Dedifferentiated amniotic fluid mesenchymal stem cell (primary cell): Measurements from ENCODE around the gene ELP6.

Experiments used
- DNase-seq: peaks from one replicate; pipeline ENCODE4 v3.0.0-alpha.2; 2016; ENCODE audit errors: extremely low spot score

The ELP6 gene, protein sequence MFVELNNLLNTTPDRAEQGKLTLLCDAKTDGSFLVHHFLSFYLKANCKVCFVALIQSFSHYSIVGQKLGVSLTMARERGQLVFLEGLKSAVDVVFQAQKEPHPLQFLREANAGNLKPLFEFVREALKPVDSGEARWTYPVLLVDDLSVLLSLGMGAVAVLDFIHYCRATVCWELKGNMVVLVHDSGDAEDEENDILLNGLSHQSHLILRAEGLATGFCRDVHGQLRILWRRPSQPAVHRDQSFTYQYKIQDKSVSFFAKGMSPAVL

DNA sequence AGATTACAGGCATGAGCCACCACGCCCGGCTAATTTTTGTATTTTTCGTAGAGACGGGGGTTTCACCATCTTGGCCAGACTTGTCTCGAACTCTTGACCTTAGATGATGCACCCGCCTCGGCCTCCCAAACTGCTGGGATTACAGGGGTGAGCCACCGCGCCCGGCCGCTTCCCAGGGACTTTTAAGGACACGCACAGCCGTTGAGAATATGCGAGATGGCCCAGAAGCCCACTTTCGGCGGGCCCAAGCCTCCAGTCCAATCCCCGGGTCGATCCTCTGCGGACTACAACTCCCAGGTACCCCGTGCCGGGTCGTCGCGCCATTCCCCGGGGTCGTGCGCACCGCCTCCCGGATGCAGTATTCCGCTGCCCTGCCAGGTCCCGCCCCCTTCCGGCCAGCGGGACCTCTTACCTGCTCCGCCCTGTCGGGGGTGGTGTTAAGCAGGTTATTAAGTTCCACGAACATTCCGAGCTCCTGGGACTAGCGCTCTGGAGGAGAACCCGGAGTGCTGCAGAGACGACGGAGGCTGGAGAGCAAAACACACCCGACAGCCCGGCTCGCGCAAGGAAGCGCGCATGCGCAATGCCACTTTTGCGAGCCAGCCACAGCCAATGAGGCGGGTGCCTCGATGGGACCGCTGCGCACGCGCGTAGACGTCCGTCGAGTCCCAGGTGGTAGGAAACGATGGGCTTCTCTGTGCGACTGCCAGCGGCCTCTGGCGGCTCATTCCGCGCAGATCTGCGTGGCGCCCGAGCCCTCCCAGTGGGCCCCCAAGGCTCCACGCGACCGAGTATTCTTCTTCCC, at the start of gene ELP6:
Gene ELP6, minus strand, starts transcription at position 588 of the 805 bp plus-strand sequence. Its CDS starts 122 bp downstream, at position 466.
- DNase-seq = peak; percentile 92

DNA sequence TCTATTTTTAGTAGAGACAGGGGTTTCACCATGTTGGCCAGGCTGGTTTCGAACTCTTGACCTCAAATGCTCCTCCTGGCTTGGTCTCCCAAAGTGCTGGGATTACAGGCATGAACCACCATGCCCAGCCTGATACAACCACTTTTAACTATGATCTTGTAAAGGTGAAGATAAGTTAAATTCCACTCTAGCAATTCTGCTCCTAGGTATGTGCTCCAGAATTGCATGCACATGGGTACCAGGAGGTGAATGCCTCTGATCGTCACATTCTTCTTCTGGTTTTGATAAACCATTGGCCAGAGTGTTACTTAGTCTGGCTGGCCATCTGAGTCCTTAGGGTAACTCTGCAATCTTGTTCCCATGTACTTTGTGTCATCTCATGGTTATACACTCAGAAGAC, 42.8 kb upstream of the ELP6 start:
- no peak for DNase-seq

DNA sequence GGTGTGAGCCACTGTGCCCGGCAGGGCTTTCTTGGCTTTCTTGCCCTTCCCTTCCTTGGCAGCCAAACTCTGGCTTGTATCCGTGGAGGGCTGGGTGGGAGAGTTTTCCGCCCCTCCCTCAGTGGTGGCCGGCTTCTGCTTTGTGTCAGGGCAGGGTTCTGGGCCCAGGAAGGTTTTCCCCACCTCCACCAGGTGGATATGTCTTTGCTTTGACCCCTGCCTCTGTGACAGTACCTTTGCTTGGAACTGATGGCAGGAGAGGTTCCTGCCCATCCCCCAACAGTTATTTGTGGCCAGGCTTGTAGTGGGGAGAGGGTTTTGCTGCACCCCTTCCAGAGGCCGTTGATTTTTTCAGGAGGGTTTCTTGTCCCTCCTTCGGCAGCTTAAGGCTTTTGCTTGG, 40.8 kb upstream of the ELP6 start:
- no peak for DNase-seq

DNA sequence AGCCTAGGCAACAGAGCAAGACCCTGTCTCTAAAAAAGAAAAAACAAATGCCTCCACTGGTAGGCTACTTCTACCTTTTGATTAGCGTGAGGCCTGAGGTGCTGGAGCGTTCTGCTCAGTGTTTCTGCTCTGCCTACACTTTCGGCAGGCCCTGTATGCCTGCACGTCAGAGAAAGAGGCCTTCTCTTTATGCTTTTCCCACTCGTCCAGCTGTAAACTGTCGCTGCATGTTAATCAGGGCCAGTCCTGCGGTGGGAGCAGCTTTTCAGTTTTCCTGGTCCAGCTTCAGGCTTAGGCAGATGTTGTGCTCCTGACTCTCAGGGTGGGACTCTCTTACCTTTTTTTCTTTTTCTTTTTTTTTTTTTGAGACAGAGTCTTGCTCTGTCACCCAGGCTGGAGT, 39.9 kb upstream of the ELP6 start:
- DNase-seq = no peak

DNA sequence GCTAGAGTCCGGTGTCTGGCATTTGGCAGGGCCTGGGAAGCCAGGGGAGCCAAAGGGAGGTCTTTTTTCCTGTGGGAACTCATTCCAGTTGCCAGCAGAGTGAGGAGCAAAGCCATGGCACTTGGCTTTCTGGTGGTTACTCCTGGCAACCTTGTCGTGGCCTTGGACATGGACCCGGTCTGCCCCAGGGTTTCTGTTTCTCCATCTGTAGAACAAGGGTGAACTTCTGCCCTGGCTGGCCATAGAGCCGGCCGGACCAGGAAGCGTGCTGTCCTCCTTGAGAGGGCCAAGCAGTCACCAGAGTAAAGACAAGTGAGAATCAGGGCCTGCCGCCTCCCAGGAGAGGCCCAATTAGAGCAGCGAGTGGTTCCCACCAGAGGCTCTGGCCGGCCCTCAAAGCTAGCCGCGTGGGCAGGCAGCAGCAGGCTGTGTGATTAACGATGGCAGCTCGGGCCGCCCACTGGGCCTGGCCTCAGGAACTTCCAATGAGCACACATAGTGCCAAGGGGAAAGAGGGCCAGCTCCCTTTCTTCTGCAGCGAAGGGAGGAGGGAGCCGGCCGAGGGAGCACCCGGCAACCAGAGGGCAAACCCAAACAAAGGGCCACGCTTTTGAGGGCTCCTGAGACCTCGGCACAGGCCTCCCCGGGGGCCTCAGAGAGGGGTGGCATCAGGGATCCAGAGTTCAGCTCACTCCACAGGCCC, 29.1 kb upstream of the ELP6 start:
- DNase-seq = no peak

DNA sequence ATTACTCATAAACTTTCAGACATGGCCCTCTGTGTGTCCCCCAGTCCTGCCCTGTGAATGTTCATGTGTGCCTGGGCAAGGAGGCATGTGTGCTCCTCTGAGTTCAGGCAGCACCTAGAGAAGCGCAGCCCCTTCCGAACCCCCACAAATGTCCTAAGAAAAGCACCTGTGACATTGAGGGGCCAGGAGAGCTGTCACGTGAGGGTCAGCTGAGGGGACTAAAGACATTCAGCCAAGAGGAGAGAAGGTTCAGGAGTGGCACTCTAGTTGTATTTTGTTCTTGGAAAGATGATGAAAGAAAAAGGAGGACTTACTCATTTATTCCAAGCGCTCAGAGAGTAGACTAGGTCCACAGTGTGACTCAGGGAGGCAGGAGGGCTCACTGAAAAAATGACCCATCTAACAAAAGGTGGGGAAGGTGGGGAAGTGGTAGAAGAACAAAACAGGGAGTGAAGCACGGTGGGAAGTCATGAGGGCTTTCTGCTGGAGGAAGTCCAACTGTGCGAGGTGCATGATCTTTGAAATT, 28.1 kb upstream of the ELP6 start:
- DNase-seq = no peak

DNA sequence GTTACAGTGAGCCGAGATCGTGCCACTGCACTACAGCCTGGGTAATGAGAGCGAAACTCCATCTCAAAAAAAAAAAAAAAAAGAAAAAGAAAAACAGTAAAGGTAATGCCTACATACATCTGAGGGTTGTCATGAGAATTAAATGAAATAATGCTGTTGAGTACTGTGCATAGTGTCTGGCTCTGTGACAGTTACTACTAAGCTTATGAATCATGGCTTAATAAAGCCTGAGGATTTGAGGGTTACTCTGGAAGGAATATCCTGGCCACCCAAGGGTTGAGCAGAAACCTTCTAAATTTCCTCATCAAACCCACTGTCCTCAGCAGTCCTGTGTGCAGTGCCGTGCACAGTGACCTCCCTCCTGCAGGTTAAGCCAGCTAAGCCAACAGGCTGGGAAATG, 26.8 kb upstream of the ELP6 start:
- DNase-seq = no peak

DNA sequence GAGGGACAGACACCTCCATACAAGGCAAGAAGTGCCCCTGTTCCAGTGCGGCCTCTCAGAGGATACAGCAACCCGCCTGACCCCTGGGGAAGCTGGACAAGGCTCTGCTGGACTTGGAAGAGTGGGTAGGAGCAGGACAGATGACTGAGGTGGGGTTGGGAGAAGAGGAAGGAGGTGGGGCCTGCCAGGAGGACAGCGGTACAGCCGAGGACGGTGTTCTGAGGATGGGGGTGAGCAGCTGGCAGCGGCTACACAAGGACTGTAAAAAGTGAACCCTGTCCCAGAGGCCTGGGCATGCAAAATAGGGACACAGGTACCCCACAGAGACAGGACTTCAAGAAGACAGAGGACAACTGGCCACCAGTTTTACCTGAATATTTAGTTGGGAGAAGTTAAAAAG, 23.5 kb upstream of the ELP6 start:
- DNase-seq = no peak

DNA sequence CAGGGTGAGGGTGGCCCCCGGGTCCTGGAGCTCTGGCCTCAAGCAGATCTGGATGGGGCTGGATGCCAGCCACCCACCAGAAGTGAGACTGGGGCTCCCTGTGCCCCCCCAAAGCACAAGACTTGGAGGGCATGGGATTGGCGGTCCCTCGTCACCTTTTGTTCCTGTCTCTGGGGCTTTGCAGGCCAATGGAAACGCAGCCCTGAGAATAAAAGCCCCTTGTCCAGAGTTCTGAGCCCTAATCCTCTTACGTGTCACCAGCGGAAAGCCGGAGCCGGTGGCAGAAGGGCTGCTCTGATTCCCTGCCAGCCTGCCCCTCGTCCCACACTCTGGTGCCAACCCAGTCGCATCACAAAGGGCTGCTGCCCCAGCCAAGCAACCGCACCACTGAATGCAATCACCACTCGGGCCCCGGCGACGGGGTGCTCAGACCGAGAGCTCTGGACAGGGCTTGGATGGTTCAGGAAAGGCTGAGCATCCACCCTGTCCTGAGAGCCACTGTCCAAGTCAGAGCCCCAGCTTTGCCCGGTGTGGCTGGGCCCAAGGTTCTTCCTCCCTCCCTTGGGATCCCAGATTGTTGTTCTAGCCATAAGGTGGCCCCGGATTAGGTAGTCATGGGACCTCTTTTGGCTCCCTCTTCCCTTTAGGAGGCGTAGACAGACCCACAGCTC, 22.8 kb upstream of the ELP6 start:
- no peak for DNase-seq

DNA sequence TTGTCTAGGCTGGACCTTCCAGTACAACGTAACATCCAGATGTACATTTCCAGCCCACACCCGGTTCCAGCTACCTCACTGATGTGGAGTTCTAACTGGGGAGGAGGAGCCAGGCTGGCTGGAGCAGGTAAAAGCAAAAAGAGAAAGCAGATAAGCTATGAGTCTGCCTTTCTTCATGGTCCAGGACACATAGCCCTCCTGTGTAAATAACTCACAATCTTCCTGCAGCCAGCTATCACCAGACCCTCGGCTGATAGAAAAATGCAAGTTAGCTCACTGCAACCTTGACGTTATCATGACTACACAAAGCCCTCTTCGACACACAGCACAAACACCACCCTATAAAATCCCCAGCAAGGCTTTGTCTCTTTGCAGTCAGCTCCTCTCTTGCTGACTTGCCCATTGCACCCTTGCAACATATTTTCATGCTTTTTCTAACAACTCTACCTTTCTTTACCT, 20.5 kb upstream of the ELP6 start:
- DNase-seq = no peak

DNA sequence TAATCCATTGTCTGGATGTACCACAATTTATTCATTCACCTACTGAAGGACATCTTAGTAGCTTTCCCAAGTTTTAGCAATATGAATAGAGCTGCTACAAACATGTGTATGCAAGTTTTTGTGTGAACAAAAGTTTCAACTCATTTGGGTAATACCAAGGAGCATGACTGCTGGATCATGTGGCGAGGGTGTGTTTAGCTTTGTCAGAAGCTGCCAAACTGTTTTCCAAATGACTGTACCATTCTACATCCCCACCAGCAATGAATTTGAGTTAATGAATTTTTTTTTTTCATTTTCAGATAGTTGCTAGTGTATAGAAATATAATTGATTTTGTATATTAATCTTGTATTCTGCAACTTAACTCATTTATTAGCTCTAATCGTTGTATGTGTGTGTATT, 20.0 kb upstream of the ELP6 start:
- DNase-seq = no peak

DNA sequence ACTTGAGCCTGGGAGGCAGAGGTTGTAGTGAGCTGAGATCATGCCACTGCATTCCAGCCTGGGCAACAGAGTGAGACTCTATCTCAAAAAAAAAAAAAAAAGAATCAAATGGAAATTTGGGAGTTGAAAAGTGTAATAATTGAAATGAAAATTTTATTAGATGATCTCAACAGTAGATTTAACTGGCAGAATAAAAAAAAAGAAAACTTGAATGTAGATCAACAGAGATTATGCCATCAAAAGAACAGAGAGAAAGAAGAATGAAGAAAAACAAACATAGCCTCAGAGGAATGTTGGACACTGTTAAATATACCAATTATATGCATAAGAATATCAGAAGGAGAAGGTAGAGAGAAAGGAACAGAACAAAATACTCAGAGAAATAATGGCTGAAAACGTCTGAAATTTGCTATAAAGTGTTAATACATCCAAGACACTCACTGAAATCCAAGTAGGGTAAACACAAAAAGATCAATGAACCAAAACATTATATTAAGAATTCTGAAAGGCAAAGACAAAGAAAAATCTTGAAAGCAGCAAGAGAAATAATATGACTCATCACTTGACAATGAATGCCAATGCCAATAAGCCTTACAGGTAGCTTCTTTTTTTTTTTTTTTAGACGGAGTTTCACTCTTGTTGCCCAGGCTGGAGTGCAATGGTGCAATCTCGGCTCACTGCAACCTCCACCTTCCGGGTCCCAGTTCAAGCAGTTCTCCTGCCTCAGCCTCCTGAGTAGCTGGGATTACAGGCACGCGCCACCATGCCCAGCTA, 14.6 kb upstream of the ELP6 start:
- DNase-seq = no peak

DNA sequence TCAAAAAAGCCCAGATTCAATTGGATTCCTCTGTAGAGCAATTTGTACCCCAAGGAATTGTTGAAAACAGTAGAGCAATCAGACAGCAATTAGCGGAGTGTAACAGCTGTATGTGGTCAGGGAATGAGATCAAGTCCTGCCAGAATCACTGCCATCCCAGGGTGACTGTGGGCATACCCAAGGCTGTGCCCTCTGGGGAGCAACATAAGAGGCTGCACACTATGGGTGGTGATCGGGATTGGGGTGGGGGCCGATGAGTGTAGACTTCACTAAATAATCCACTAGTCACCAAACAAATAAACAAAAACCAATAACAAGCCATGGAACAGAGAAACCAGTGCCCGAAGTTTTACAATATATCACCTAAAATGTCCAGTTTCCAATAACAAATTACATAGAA, 12.1 kb upstream of the ELP6 start:
- no peak for DNase-seq

DNA sequence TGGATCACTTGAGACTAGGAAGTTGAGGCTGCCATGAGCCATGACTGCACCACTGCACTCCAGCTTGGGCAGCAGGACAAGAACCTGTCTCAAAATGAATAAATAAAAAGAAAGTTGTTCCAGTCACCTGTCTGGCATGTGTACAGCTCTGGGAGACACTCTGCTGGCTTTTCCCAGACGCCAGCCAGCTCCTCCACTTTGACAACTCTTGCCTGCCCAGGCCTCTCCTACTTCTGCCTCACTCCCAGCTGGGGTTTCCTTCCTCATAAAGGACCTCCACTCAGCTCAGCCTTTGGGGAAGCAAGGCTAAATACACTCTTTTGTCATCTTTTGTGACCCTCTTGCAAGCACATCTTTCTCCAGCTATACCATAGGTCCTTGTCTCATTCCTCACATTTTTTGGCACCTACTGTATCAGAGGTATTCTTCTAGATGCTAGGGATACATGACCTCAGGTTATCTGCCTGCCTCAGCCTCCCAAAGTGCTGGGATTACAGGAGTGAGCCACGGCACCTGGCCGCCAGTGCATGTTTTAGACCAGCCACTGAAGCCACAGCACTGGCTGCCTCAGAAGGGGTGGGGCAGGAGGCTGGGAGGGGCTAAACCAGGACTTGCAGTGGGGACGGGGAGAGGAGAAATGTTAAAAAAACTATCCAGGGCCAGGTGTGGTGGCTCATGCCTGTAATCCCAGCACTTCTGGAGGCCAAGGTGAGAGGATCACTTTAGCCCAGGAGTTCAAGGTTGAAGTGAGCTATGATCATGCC, 10.0 kb upstream of the ELP6 start:
- DNase-seq = no peak

DNA sequence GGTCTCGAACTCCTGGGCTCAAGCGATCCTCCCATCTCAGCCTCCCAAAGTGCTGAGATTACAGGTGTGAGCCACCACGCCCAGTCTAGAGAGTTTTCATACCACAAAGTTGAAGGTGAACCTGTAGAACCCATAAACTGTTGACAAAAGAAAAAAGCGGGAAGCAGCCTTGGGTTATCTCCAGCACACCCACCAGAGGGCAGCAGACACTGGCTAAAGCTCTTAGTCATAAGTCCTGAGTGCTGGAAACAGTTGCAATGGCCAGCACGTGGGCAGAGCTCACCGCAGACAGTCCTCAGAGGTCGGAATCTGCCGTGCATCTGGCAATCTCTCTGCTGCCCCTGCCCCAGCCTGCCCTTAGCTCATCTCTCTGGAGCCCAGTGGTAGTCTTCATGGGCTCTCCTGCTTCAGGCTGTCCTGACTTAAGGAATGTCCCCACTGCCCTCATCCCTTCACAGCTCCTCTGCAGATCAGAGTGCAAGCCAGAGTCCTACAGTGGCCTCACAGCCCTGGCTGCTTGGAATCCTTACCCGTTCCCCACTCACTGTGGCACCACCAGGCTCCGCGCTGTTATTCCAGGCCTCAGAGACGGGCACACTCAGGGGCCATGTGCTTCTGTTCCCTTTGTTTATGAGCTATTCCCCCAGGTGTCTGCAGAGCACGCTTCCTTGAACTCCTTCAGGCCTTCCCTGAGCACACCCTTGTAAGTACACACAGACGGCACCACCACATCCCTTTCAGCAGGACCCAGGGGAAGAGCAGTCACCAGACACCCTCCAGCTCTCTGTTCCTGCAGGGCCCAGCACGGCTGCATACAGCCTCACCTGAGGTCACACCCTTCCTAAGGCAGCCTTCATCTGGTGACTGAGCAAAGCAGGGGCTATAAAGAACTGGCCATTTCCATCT, 8.8 kb upstream of the ELP6 start:
- DNase-seq = peak; percentile 90

DNA sequence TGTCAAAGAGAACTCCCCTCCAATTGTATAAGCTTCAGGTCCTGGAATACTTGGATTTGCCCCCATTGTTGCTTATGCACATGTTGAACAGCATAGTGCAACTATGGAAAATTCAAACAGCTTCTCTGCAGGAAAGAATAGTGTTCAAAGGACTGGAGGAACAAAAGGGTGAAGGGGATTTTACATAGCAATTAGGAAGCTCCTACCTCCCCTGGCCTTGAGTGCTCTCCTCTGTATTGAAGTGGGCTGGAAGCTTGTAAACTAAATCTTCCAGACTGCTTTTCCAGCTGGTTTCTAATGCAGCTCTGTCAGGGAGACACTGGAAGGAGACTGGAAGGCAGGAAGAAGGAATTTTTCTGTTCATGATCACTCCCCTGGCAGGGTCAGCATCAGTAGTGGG, 7.2 kb upstream of the ELP6 start:
- DNase-seq = no peak

DNA sequence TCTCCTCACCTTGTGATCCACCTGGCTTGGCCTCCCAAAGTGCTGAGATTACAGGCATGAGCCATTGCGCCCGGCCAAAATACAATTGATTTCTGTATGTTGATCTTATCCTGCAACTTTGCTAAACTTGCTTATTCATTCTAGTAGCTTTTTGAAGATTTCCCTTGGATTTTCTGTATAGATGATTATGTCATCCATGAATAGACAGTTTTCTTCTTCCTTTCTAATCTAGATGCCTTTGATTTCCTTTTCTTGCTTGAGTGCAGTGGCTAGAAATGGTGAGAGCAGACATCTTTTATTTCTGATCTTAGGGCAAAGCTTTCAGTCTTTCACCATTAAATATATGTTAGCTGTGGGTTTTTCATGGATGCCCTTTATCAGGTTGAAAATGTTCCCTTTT, 4.4 kb upstream of the ELP6 start:
- no peak for DNase-seq

DNA sequence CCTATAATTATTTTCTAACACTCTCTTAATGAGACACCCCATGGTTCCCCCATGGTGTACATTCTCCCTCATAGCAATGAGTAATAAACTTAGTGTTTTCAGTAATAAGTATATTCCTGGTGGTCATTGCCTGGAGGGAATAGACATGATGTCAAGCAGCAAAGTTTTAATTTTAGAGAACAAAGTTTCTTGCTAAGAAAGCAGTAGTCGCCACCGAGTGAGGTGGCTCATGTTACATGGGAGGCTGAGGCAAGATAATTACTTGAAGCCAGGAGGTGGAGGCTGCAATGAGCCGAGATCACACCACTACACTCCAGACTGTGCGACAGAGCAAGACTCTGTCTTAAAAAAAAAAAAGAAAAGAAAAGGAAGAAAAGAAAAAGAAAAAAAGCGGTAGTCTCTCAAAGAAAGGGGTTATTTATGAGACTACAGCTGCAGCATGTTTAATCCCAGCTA, 2.4 kb upstream of the ELP6 start:
- no peak for DNase-seq

DNA sequence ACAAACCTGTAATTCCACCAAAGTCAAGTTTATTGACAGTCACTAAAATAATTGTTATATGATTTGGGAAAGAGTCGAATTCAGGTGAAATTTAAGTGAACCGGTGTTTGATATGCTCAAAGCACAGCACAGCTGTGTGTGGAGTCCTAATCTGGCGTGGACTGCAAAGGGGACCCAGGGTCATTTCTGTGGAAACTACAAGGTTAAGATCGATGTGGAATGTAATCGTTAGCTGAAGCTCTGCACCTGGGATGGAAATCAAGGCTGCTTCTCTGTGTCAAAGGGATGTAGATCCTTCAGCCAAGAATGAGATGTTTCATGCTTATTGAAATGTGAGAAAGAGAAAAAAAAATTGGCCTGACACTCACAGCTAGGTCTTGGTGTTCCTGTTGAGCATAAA, 1.6 kb upstream of the ELP6 start:
- no peak for DNase-seq
